Stimulated activated effector memory CD8-positive, alpha-beta T cell treated with anti-CD3 and anti-CD28 coated beads, Interleukin-12 subunit alpha, Interleukin-12 subunit beta, amount 100 ng/mL, for 72 hours (primary cell): ENCODE results near the gene ADAP1.

ENCODE experiments used
- ATAC-seq: fragments of 150-1000 bp; cut with Tn5 transposase; 2 replicates; pipeline ENCODE4 v1.10.0; 2021
- DNase-seq, 2 donors: peaks; one replicate each; pipeline ENCODE4 v3.0.0; 2021 to 2022; ENCODE audit warnings: low spot score in 2 of 2
- H3K27ac Mint-ChIP-seq: one replicate; pipeline ENCODE4 v1.8.0; 2022; ENCODE audit warnings: mild to moderate bottlenecking, mixed read lengths
- H3K36me3 Mint-ChIP-seq: one replicate; pipeline ENCODE4 v1.8.0; 2022; ENCODE audit warnings: mild to moderate bottlenecking, mixed read lengths
- H3K4me1 Mint-ChIP-seq: one replicate; pipeline ENCODE4 v1.8.0; 2022; ENCODE audit warnings: mixed read lengths
- H3K4me3 Mint-ChIP-seq: one replicate; pipeline ENCODE4 v1.8.0; 2022; ENCODE audit warnings: mild to moderate bottlenecking, mixed read lengths
- H3K9me3 Mint-ChIP-seq: one replicate; pipeline ENCODE4 v1.8.0; 2022; ENCODE audit warnings: mixed read lengths

Gene ADAP1

DNA sequence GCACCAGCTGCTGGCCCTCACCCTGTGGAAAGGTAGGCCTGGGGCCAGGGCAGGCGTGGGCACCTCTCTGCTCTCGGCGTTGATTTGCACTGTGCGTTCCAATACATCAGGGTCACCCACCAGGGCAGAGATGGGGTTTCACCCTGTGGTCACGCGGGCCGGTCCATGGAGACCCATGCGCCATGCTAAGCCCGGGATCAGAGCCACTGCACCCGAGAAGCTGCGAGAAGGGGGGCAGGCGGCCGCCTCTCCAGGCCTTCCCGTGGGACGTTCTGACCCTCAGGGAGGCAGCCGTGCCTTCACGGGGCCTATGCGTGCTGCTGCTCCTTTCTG is 67.0 kb downstream of the ADAP1 start:
- H3K36me3 Mint-ChIP-seq = peaks cover 33% of the 10 kb centered on the region
- ATAC-seq (no peak), DNase-seq (no peak)
- peaks cover 24% of the 10 kb centered on the region for H3K4me1 Mint-ChIP-seq
- H3K27ac Mint-ChIP-seq = no peak overlapping the region
- H3K9me3 Mint-ChIP-seq = no peaks in the 10 kb centered on the region
- no peak overlapping the region for H3K4me3 Mint-ChIP-seq

- H3K27ac Mint-ChIP-seq = no peak overlapping the region
Measured at GRCh38 chr7:886626-887487, 67.6 kb downstream of the ADAP1 start.

DNA sequence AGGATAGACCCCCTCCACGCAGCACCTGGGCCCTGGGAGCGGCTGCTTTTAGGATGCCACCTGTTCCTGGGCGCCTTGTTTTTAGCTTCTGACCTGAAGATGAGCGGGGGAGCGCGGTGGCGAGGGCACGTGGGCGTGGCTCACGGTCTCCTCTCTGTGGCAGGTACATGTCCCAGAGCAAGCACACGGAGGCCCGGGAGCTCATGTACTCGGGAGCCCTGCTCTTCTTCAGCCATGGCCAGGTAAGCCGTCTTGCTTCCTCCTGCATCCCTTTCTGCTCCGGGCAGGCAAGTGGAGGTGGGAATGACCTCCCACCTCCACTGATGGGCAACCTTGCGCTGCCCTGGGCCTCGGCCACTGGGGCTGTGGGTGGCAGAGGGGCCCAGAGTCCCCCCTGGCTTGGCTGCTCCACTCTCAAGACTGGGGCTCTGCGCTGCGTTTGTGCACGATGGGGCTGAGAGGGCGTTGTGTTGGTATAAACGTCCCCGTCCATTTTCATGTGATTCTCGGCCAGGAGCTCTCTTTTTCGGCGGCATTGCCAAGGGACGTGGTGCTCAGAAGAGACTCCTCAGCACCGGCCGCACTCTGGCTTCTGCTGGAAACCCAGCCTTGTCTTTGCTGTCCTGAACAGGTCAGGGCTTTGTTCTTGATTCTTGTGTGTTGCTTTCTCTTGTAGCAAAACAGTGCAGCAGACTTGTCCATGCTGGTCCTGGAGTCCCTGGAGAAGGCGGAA is 68.4 kb downstream of the ADAP1 start:
- H3K9me3 Mint-ChIP-seq = no peaks in the 10 kb centered on the region
- peak overlapping the region; percentile 23 for H3K27ac Mint-ChIP-seq
- no peak for ATAC-seq
- peaks cover 20% of the 10 kb centered on the region for H3K4me1 Mint-ChIP-seq
- DNase-seq = no peak
- H3K4me3 Mint-ChIP-seq = no peak overlapping the region
- H3K36me3 Mint-ChIP-seq = peaks cover 19% of the 10 kb centered on the region

More at GRCh38 chr7:886626-887487, 67.6 kb downstream of the ADAP1 start:
- no peak overlapping the region for H3K4me3 Mint-ChIP-seq
- peaks cover 27% of the 10 kb centered on the region for H3K36me3 Mint-ChIP-seq
- ATAC-seq = no peak
- DNase-seq = no peak
- H3K9me3 Mint-ChIP-seq = no peaks in the 10 kb centered on the region
- H3K4me1 Mint-ChIP-seq = peaks cover 20% of the 10 kb centered on the region

GRCh38 chr7:885261-885892 is 69.1 kb downstream of the ADAP1 start:
- Mint-ChIP-seq H3K9me3 (no peaks in the 10 kb centered on the region), H3K4me3 (no peak overlapping the region), H3K27ac (peak overlapping the region; percentile 23), H3K4me1 (peaks cover 20% of the 10 kb centered on the region), H3K36me3 (peaks cover 12% of the 10 kb centered on the region)
- no peak for ATAC-seq
- DNase-seq = no peak

DNA sequence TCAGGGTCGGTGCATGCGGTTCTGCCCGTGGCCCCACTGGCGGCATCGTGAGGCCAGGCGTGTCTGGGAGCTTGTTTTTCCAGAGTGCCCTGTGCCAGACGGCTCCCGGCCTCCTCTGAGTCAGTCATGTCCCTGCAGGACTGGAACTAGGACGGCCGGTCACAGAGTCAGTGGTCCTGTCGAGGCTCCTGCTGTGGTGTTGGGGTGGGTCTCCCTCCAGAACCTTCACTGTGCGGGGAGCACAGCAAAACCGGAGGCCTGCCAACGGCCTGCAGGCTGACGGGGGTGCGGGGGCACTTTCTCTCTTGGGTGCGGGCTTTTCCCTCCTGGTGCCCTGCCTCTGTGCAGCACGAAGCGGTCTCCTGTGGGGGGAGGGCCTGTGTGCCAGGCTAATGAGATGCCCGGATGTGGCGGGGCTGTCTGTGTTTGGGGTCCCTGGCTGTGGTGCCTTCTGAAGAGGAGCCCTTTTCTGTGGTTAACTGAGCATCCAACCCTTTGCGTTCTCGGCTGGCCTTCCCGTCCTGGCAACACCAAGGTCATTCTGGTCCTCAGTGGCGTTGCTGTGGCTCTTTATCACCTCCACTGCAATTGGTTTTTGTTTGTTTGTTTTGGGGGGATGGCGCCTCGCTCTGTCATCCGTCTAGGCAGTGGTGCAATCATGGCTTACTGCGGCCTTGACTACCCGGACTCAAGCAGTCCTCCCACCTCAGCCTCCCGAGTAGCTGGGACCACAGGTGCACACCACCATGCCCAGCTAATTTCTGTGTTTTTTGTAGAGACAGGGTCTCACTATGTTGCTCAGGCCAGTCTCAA is 70.1 kb downstream of the ADAP1 start:
- H3K27ac Mint-ChIP-seq = no peak overlapping the region
- H3K36me3 Mint-ChIP-seq = peaks cover 12% of the 10 kb centered on the region
- peaks cover 24% of the 10 kb centered on the region for H3K4me1 Mint-ChIP-seq
- H3K9me3 Mint-ChIP-seq = no peaks in the 10 kb centered on the region
- no peak for ATAC-seq
- no peak for DNase-seq
- no peak overlapping the region for H3K4me3 Mint-ChIP-seq

GRCh38 chr7:883055-884021 is 71.1 kb downstream of the ADAP1 start:
- no peak overlapping the region for H3K4me3 Mint-ChIP-seq

GRCh38 chr7:882336-883035 is 72.0 kb downstream of the ADAP1 start:
- ATAC-seq (no peak), DNase-seq (no peak)
- H3K9me3 Mint-ChIP-seq = no peaks in the 10 kb centered on the region
- H3K27ac Mint-ChIP-seq = no peak overlapping the region
- H3K36me3 Mint-ChIP-seq = peaks cover 6% of the 10 kb centered on the region
- no peak overlapping the region for H3K4me3 Mint-ChIP-seq
- H3K4me1 Mint-ChIP-seq = peaks cover 31% of the 10 kb centered on the region

More at GRCh38 chr7:883055-884021, 71.1 kb downstream of the ADAP1 start:
- no peak for ATAC-seq
- no peak for DNase-seq
- H3K4me1 Mint-ChIP-seq = peaks cover 30% of the 10 kb centered on the region
- H3K36me3 Mint-ChIP-seq = peaks cover 12% of the 10 kb centered on the region
- no peak overlapping the region for H3K27ac Mint-ChIP-seq
- no peaks in the 10 kb centered on the region for H3K9me3 Mint-ChIP-seq

DNA sequence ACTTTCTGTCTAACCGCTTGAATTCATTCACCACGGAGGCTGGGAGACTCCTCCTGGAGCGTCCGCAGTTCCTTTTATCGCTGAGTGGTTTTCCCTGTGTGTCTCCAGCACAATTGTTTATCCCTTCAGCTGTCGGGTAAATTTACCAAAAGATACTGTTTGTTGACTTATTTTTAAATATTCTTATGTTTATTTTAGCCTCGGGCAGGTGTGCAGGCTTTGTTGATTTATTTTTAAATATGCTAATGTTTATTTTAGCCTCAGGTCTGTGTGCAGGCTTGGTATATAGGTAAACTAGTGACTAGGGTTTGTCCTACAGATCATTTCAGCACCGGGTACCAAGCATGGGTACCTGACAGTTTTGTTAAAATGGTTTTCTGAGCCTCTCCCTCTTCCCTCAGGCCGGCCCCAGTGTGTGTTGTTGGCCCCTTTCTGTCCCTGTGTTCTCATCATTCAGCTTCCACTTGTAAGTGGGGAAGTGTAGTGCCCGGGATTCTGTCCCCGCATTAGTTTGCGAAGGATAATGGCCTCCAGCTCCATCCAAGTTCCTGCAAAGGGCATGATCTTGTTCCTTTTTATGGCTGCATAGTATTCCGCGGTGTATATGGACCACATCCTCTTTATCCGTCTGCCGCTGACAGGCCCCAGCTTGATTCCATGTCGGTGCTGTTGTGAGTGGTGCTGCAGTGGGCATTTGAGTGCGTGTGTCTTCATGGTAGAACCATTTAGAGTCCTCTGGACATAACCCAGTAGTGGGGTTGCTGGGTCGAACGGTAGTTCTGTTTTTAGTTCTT is 72.8 kb downstream of the ADAP1 start:
- no peak for ATAC-seq
- H3K9me3 Mint-ChIP-seq = no peaks in the 10 kb centered on the region
- no peak for DNase-seq
- H3K27ac Mint-ChIP-seq = no peak overlapping the region
- peaks cover 12% of the 10 kb centered on the region for H3K36me3 Mint-ChIP-seq
- no peak overlapping the region for H3K4me3 Mint-ChIP-seq
- peaks cover 31% of the 10 kb centered on the region for H3K4me1 Mint-ChIP-seq

- no peak for ATAC-seq
- Mint-ChIP-seq H3K4me3 (no peak overlapping the region), H3K4me1 (peaks cover 31% of the 10 kb centered on the region), H3K9me3 (no peaks in the 10 kb centered on the region), H3K27ac (no peak overlapping the region), H3K36me3 (peaks cover 13% of the 10 kb centered on the region)
- DNase-seq = no peak
Measured at GRCh38 chr7:880450-880849, 74.0 kb downstream of the ADAP1 start.

DNA sequence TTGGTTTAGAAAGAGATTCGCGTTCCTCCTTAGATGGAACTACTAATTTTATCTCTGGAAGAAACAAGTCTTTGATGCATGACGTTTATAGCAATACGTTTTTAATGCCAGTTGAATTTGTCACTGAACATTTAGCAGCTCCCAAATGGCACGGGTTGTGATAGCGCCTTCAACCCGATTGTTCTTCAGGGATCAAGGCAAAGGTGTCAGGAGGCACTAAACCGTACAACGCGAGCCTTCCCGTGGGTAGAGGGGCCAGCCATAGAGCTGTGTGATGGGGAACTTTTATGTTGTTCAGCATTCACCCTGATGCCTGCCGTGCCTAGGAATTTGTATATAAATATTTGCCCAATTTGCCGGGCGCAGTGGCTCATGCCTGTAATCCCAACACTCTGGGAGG is 74.8 kb downstream of the ADAP1 start:
- Mint-ChIP-seq H3K4me3 (no peak overlapping the region), H3K36me3 (peaks cover 13% of the 10 kb centered on the region), H3K4me1 (peaks cover 30% of the 10 kb centered on the region), H3K9me3 (no peaks in the 10 kb centered on the region), H3K27ac (no peak overlapping the region)
- DNase-seq (no peak), ATAC-seq (no peak)

DNA sequence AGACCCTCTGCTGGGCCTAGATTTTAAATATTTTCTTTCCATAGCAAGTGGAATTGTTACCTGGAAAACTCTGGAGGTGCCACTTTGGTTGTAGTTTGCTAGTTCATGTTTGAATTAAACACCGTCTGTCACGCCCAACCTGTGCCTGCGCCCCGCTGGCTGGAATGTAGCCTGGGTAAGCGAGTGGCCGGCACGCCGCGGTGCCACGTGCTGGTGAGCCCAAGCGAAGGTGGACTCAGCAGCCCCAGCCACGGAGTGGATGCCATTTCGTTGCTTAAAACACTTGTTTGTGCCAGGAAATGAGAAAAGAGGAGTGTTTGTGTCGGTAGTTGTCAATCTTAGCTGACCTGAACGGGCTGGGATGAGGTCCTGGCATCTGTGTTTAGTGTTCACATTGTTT is 75.4 kb downstream of the ADAP1 start:
- Mint-ChIP-seq H3K9me3 (no peaks in the 10 kb centered on the region), H3K27ac (no peak overlapping the region), H3K4me1 (peaks cover 25% of the 10 kb centered on the region), H3K4me3 (no peak overlapping the region), H3K36me3 (peaks cover 13% of the 10 kb centered on the region)
- DNase-seq = no peak
- no peak for ATAC-seq

- Mint-ChIP-seq H3K27ac (peak overlapping the region; percentile 95), H3K4me3 (peak overlapping the region; percentile 93), H3K9me3 (no peaks in the 10 kb centered on the region), H3K36me3 (peaks cover 19% of the 10 kb centered on the region), H3K4me1 (peaks cover 24% of the 10 kb centered on the region)
- ATAC-seq (no peak), DNase-seq (no peak)
Measured at GRCh38 chr7:877312-878232, 76.9 kb downstream of the ADAP1 start.
